GM12878 (cell line): ENCODE results near the gene MTFMT. TPM values are rescaled to one million over a fixed set of nuclear protein-coding genes. Genes with fewer than 3 reads are reported as not detected.

Source experiments
- ATAC-seq: fragments of 200-7000 bp; cut with Tn5 transposase; 3 replicates; pipeline ENCODE4 v1.9.1; 2020; ENCODE audit warnings: mild to moderate bottlenecking, moderate library complexity
- BruUV-seq: library from RNA; stranded (reverse); fragments of 400-500 nt; replicated peaks from 2 replicates; lab custom pipeline; 2021; lab: Mats Ljungman, UMichigan
- CTCF ChIA-PET: fragments of 300-600 bp; sonication (Branson Sonifier 250); formaldehyde crosslinking; extraction: SDS; loops from one replicate; lab custom pipeline; 2021; ENCODE audit warnings: inconsistent platforms; lab: Yijun Ruan, JAX
- POLR2A ChIA-PET: fragments of 350-600 bp; formaldehyde crosslinking; extraction: SDS; loops from one replicate; lab custom pipeline; 2021; ENCODE audit warnings: inconsistent platforms; lab: Charles Lee
- RAD21 ChIA-PET: fragments of 300-600 bp; sonication (Branson Sonifier 250); formaldehyde crosslinking; loops from one replicate; lab custom pipeline; 2023; ENCODE audit warnings: antibody characterized with exemption; ENCODE audit not compliant: unreplicated experiment; lab: Charles Lee
- SMC1A ChIA-PET: fragments of 300-600 bp; sonication (Branson Sonifier 250); formaldehyde crosslinking; loops from one replicate; lab custom pipeline; 2023; ENCODE audit not compliant: unreplicated experiment, uncharacterized antibody; lab: Charles Lee
- DNase-seq: peaks from one replicate; pipeline ENCODE4 v3.0.0-alpha.2; 2011; ENCODE audit warnings: low read depth, low spot score
- FAIRE-seq: peaks from 3 replicates; lab custom pipeline; 2011; peaks lifted over from hg19 to GRCh38; lab: Jason Lieb, UNC
- H2AFZ ChIP-seq: 2 replicates; pipeline ENCODE4 v1.6.0; 2011; ENCODE audit warnings: low read depth, low read length, control low read depth; ENCODE audit not compliant: control insufficient read depth
- H3K27ac ChIP-seq: 2 replicates; pipeline ENCODE4 v1.5.1; 2011; ENCODE audit warnings: control low read depth; ENCODE audit not compliant: control insufficient read depth, insufficient read depth
- H3K27me3 ChIP-seq, 2 experiments: replicated peaks in 1 of 2; 2 replicates each; pipeline versions ENCODE4 v1.6.0 to v1.6.1; 2011; ENCODE audit warnings: low read length in 1 of 2; ENCODE audit not compliant: control insufficient read depth in 2 of 2, insufficient read depth in 2 of 2
- H3K36me3 ChIP-seq, 2 experiments: 2 replicates each; pipeline ENCODE4 v1.5.1; 2011; ENCODE audit warnings: low read length in 1 of 2; ENCODE audit not compliant: control insufficient read depth in 2 of 2, insufficient read depth in 2 of 2
- H3K4me1 ChIP-seq: 2 replicates; pipeline ENCODE4 v1.6.1; 2011; ENCODE audit warnings: mild to moderate bottlenecking, low read length, moderate library complexity, mixed read lengths; ENCODE audit not compliant: control insufficient read depth, insufficient read depth
- H3K4me2 ChIP-seq: 2 replicates; pipeline ENCODE4 v1.6.0; 2011; ENCODE audit warnings: control low read depth; ENCODE audit not compliant: control insufficient read depth, insufficient read depth
- H3K4me3 ChIP-seq: fragments of 200-600 bp; sonication (generic); 2 replicates; pipeline ENCODE4 v1.5.1; 2016
- H3K79me2 ChIP-seq: 2 replicates; pipeline ENCODE4 v1.6.0; 2011; ENCODE audit warnings: low read length; ENCODE audit not compliant: control insufficient read depth, insufficient read depth
- H3K9ac ChIP-seq: 2 replicates; pipeline ENCODE4 v1.8.0; 2011; ENCODE audit warnings: low read length, control low read depth, mixed read lengths; ENCODE audit not compliant: control insufficient read depth, insufficient read depth
- H3K9me3 ChIP-seq: replicated peaks from 3 replicates; pipeline ENCODE4 v1.5.1; 2011; ENCODE audit warnings: mild to moderate bottlenecking, low read length; ENCODE audit not compliant: control insufficient read depth, insufficient read depth
- H4K20me1 ChIP-seq: 2 replicates; pipeline ENCODE4 v1.6.0; 2011; ENCODE audit not compliant: control insufficient read depth, insufficient read depth
- ASH2L ChIP-seq: fragments of 300-600, 200-600 bp; sonication (generic); IDR thresholded peaks from 2 replicates; pipeline ENCODE4 v1.6.1; 2017; ENCODE audit warnings: low read depth, mild to moderate bottlenecking, borderline replicate concordance
- ATF3 ChIP-seq: IDR thresholded peaks from 2 replicates; pipeline ENCODE4 v1.6.1; 2011; ENCODE audit warnings: low read depth, mild to moderate bottlenecking, low read length, moderate library complexity, borderline replicate concordance; ENCODE audit errors: extremely low read depth
- MEF2A ChIP-seq: IDR thresholded peaks from 2 replicates; pipeline ENCODE4 v1.6.1; 2011; ENCODE audit warnings: low read depth, mild to moderate bottlenecking, low read length, moderate library complexity; ENCODE audit not compliant: insufficient read depth
- NFXL1 ChIP-seq: fragments of 450-650 bp; IDR thresholded peaks from 2 replicates; pipeline ENCODE4 v1.6.1; 2017; ENCODE audit warnings: antibody characterized with exemption, mild to moderate bottlenecking, borderline replicate concordance
- RELB ChIP-seq: fragments of 450-650 bp; IDR thresholded peaks from 2 replicates; pipeline ENCODE4 v1.6.1; 2017; ENCODE audit warnings: low read depth, mild to moderate bottlenecking, moderate library complexity
- TAF1 ChIP-seq: IDR thresholded peaks from 2 replicates; pipeline ENCODE4 v1.6.1; 2011; ENCODE audit warnings: mild to moderate bottlenecking, low read depth, low read length, borderline replicate concordance
- TARDBP ChIP-seq: IDR thresholded peaks from 2 replicates; pipeline ENCODE4 v1.6.1; 2016; ENCODE audit warnings: borderline replicate concordance
- WGBS: methylation state at CpG from one replicate; pipeline ENCODE4 v1.1.6; 2016; ENCODE audit warnings: low lambda C conversion rate; ENCODE audit not compliant: insufficient replicate concordance, insufficient coverage; ENCODE audit errors: missing lambda C conversion rate; 5-methylcytosine and 5-hydroxymethylcytosine counted together
- in situ Hi-C: fragments of 300-500 bp; cut with MboI; formaldehyde crosslinking; loops from 9 replicates; pipeline ENCODE4 v1.14.3; 2018; ENCODE audit warnings: mixed read lengths
- intact Hi-C: fragments of 100-400 bp; cut with micrococcal nuclease; formaldehyde crosslinking; loops from one replicate; pipeline ENCODE4 v1.14.2; 2022; ENCODE audit not compliant: unreplicated experiment
- polyA plus RNA-seq, 11 experiments: library from polyadenylated mRNA; depleted of rRNA in 4 of 11; unstranded in 6 of 11; stranded (reverse) in 5 of 11; fragments of >200 nt; fragmentation: Nextera tagmentation in 4 of 11; fragmentation: Illumina TruSeq in 1 of 11; extraction: Ambion mirVana in 4 of 11; extraction: Trizol in 1 of 11; gene quantifications; 1 replicate in 1 of 11; 2 replicates in 10 of 11; pipeline versions ENCODE4 v1.2.1 to v1.2.3, GENCODE V29; 2011 to 2016; ENCODE audit warnings: inconsistent platforms in 2 of 11, missing spikeins in 2 of 11, low read depth in 1 of 11
- total RNA-seq, 4 experiments: library from RNA; depleted of rRNA in 3 of 4; stranded (reverse); fragments of >200 nt in 3 of 4; fragmentation: Illumina TruSeq in 1 of 4; extraction: Trizol in 1 of 4; gene quantifications; 2 replicates each; pipeline versions ENCODE4 v1.2.1 to v1.2.3, GENCODE V29; 2013 to 2021
- TF ChIP-seq, protein P1 (sequence below): fragments of 450-650 bp; IDR thresholded peaks from 2 replicates; pipeline ENCODE4 v1.6.1; 2017; ENCODE audit warnings: mild to moderate bottlenecking, moderate library complexity
- TF ChIP-seq, protein P2 (sequence below): IDR thresholded peaks from 2 replicates; pipeline ENCODE4 v1.6.1; 2011; ENCODE audit warnings: low read depth, low read length, improper control_type of control experiment, borderline replicate concordance

The MTFMT gene
- total and polyA plus RNA-seq, 10 of the 15 experiments (the other 5 are each of a cell fraction or from before 2014, with no cell fraction given) = 1.7 to 29.8 (median 17.4) TPM

- H3K9me3 ChIP-seq = no peaks in the 10 kb centered on the region
- no peak overlapping the region for H3K9ac ChIP-seq
- no peaks in the 10 kb centered on the region for H4K20me1 ChIP-seq
- CTCF ChIA-PET = no interaction called here
- POLR2A ChIA-PET = no interaction called here
- no peak overlapping the region for H3K4me2 ChIP-seq
- intact Hi-C loops = no loop called here
- BruUV-seq = no TSS peak
- no peak overlapping the region for H3K27ac ChIP-seq
- DNase-seq = no peak
- H3K27me3 ChIP-seq = no peaks in the 10 kb centered on the region
- SMC1A ChIA-PET = interaction anchor here (1.5 kb wide), 1 partner anchor 64 kb away, joined by 4 read pairs; no protein-coding TSS in a partner anchor
- no peaks in the 10 kb centered on the region for H3K79me2 ChIP-seq
- no peak for FAIRE-seq
- in situ Hi-C loops = no loop called here
- RAD21 ChIA-PET = no interaction called here
- H3K36me3 ChIP-seq = no peaks in the 10 kb centered on the region
- no peak overlapping the region for H2AFZ ChIP-seq
- TF ChIP-seq TAF1 = no peak
- no peak for TF ChIP-seq ATF3
- TF ChIP-seq, all 136 proteins: peak for 0
- no peak overlapping the region for H3K4me3 ChIP-seq
- no peak for ATAC-seq
- H3K4me1 ChIP-seq = no peaks in the 10 kb centered on the region
- 70% methylated on average over 5 of the region's 5 CpGs for WGBS
Measured at GRCh38 chr15:65038836-65039235, 9.4 kb upstream of the MTFMT start.

GRCh38 chr15:65038428-65038827 lies 9.0 kb upstream of the MTFMT start:
- DNase-seq (no peak), FAIRE-seq (no peak), ATAC-seq (no peak)
- Histone ChIP-seq H3K79me2 (no peaks in the 10 kb centered on the region), H2AFZ (no peak overlapping the region), H3K36me3 (no peaks in the 10 kb centered on the region), H3K9me3 (no peaks in the 10 kb centered on the region), H3K9ac (no peak overlapping the region), H3K27me3 (no peaks in the 10 kb centered on the region), H3K4me3 (no peak overlapping the region), H3K4me2 (no peak overlapping the region), H3K27ac (no peak overlapping the region), H3K4me1 (no peaks in the 10 kb centered on the region), H4K20me1 (no peaks in the 10 kb centered on the region)
- WGBS = 64% methylated on average over 3 of the region's 3 CpGs
- in situ Hi-C loops (no loop called here), intact Hi-C loops (no loop called here)
- no TSS peak for BruUV-seq
- RAD21 ChIA-PET = no interaction called here
- SMC1A ChIA-PET = interaction anchor here (1.5 kb wide), 1 partner anchor 65 kb away, joined by 4 read pairs; no protein-coding TSS in a partner anchor
- CTCF ChIA-PET = no interaction called here
- POLR2A ChIA-PET = no interaction called here
- TF ChIP-seq, protein P1, sequence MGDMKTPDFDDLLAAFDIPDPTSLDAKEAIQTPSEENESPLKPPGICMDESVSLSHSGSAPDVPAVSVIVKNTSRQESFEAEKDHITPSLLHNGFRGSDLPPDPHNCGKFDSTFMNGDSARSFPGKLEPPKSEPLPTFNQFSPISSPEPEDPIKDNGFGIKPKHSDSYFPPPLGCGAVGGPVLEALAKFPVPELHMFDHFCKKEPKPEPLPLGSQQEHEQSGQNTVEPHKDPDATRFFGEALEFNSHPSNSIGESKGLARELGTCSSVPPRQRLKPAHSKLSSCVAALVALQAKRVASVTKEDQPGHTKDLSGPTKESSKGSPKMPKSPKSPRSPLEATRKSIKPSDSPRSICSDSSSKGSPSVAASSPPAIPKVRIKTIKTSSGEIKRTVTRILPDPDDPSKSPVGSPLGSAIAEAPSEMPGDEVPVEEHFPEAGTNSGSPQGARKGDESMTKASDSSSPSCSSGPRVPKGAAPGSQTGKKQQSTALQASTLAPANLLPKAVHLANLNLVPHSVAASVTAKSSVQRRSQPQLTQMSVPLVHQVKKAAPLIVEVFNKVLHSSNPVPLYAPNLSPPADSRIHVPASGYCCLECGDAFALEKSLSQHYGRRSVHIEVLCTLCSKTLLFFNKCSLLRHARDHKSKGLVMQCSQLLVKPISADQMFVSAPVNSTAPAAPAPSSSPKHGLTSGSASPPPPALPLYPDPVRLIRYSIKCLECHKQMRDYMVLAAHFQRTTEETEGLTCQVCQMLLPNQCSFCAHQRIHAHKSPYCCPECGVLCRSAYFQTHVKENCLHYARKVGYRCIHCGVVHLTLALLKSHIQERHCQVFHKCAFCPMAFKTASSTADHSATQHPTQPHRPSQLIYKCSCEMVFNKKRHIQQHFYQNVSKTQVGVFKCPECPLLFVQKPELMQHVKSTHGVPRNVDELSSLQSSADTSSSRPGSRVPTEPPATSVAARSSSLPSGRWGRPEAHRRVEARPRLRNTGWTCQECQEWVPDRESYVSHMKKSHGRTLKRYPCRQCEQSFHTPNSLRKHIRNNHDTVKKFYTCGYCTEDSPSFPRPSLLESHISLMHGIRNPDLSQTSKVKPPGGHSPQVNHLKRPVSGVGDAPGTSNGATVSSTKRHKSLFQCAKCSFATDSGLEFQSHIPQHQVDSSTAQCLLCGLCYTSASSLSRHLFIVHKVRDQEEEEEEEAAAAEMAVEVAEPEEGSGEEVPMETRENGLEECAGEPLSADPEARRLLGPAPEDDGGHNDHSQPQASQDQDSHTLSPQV = no peak
- TF ChIP-seq TARDBP (no peak), ASH2L (no peak), MEF2A (no peak), RELB (no peak), NFXL1 (no peak)
- TF ChIP-seq, protein P2, sequence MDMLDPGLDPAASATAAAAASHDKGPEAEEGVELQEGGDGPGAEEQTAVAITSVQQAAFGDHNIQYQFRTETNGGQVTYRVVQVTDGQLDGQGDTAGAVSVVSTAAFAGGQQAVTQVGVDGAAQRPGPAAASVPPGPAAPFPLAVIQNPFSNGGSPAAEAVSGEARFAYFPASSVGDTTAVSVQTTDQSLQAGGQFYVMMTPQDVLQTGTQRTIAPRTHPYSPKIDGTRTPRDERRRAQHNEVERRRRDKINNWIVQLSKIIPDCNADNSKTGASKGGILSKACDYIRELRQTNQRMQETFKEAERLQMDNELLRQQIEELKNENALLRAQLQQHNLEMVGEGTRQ = no peak
